IPS-20b (cell line): Measurements from ENCODE around the gene ANTXR2.

Experiments
- H3K27ac ChIP-seq: one replicate; pipeline ENCODE4 v1.5.1; 2013; ENCODE audit warnings: low read length
- H3K27me3 ChIP-seq: 2 replicates; pipeline ENCODE4 v1.6.1; 2013; ENCODE audit warnings: mild to moderate bottlenecking, low read length, inconsistent platforms; ENCODE audit not compliant: insufficient read depth
- H3K36me3 ChIP-seq: 2 replicates; pipeline ENCODE4 v1.6.1; 2013; ENCODE audit warnings: low read depth, mild to moderate bottlenecking, inconsistent platforms, low read length, moderate library complexity; ENCODE audit not compliant: insufficient read depth
- H3K4me1 ChIP-seq: 2 replicates; pipeline ENCODE4 v1.6.1; 2013; ENCODE audit warnings: mild to moderate bottlenecking, control low read depth, inconsistent platforms, low read length, moderate library complexity; ENCODE audit not compliant: insufficient read depth
- H3K4me3 ChIP-seq: 2 replicates; pipeline ENCODE4 v1.5.1; 2013; ENCODE audit warnings: mild to moderate bottlenecking, low read length, inconsistent platforms
- H3K9ac ChIP-seq: 2 replicates; pipeline ENCODE4 v1.6.1; 2013; ENCODE audit warnings: low read depth, mild to moderate bottlenecking, inconsistent platforms, low read length, moderate library complexity
- H3K9me3 ChIP-seq: 2 replicates; pipeline ENCODE4 v1.6.1; 2013; ENCODE audit warnings: mild to moderate bottlenecking, low read depth, low read length, inconsistent platforms; ENCODE audit not compliant: insufficient read depth

Gene ANTXR2

GRCh38 chr4:80090090-80090489, 17.1 kb upstream of the ANTXR2 start:
- Histone ChIP-seq H3K9me3 (no peaks in the 10 kb centered on the region), H3K9ac (no peak overlapping the region), H3K27ac (no peak overlapping the region)

GRCh38 chr4:80088471-80088870, 15.4 kb upstream of the ANTXR2 start:
- H3K36me3 ChIP-seq: no peaks in the 10 kb centered on the region
- H3K4me1 ChIP-seq: no peaks in the 10 kb centered on the region
- no peak overlapping the region for H3K9ac ChIP-seq
- no peak overlapping the region for H3K4me3 ChIP-seq
- no peak overlapping the region for H3K27ac ChIP-seq
- no peaks in the 10 kb centered on the region for H3K9me3 ChIP-seq
- H3K27me3 ChIP-seq: no peaks in the 10 kb centered on the region

More at GRCh38 chr4:80090090-80090489, 17.1 kb upstream of the ANTXR2 start:
- no peak overlapping the region for H3K4me3 ChIP-seq
- H3K36me3 ChIP-seq: no peaks in the 10 kb centered on the region
- no peaks in the 10 kb centered on the region for H3K4me1 ChIP-seq
- no peaks in the 10 kb centered on the region for H3K27me3 ChIP-seq

DNA sequence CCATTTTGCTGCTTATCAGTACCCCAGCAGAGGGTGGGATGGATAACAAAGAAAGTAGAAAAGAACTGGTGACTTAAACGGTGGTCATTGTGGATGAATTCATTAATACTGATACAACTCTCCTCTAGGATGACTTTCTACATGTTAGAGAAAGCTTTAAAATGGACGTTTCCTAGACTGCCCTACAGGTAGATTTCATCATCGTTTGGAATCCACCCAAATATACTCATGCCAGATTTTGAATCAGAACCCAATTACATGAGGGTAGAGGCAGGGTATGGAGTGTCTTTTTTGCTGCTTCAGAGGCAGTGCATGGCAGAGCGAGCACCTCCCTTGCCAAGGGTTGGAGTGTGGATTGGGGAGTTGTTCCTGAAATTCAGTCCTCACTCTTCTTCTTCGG, 13.3 kb upstream of the ANTXR2 start:
- no peak overlapping the region for H3K4me3 ChIP-seq
- no peak overlapping the region for H3K9ac ChIP-seq
- no peaks in the 10 kb centered on the region for H3K9me3 ChIP-seq
- H3K4me1 ChIP-seq: no peaks in the 10 kb centered on the region
- H3K36me3 ChIP-seq: no peaks in the 10 kb centered on the region
- H3K27me3 ChIP-seq: no peaks in the 10 kb centered on the region
- no peak overlapping the region for H3K27ac ChIP-seq

DNA sequence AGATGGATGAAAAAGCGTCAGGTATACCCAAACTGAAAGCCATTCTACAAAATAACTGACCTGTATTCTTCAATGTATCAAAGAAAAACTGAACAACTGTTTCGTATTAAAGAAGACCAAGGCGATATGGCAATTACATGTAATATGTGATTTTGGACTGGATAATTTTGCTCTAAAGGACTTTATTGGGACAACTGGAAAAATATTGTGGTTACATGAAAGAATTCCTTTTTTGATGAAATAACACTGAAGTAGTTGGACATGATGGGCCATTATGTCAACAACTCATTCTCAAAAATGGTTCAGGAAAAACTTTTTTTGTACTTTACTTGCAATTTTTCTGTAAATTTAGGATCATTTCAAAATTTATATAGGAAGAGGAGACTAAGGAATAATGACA, 12.1 kb upstream of the ANTXR2 start:
- H3K9me3 ChIP-seq: no peaks in the 10 kb centered on the region
- H3K4me3 ChIP-seq: no peak overlapping the region
- H3K27ac ChIP-seq: no peak overlapping the region
- H3K27me3 ChIP-seq: no peaks in the 10 kb centered on the region
- no peaks in the 10 kb centered on the region for H3K36me3 ChIP-seq
- H3K9ac ChIP-seq: no peak overlapping the region
- no peaks in the 10 kb centered on the region for H3K4me1 ChIP-seq

DNA sequence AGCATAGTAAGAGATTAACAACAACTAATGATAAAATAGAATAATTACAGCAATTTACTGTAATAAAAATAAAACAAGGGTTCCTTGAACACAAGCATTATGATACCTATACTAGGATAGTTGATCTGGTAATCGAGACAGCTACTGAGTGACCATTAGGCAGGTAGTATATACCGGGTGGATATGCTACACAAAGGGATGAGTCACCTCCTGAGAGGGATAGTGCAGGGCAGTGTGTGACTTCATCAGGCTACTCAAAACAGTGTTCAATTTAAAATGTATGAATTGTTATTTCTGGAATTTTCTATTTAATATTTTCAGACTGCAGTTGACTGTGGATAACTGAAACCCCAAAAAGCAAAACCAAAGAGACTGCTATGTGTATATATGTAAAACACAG, 9.7 kb upstream of the ANTXR2 start:
- H3K36me3 ChIP-seq: no peaks in the 10 kb centered on the region

DNA sequence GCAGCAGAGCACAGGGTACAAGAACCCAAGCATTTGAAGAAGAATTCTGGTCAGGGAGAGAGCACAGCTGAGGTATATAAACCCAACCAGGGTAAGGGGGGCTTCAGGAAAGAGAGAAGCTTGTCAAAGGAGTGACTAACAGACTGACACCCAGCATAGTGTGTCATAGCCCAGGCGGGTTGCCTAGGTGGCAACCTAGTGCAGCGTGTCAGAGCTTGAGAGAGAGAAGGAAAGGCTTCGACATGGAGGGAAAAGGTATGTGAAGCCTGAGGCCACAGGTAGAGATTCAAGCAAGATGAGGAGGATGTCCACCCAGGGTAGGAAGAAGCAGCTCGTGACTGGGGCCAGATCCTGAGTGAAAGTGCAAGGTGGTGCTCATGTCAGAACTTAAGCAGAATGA, 8.5 kb upstream of the ANTXR2 start:
- Histone ChIP-seq H3K9me3 (no peaks in the 10 kb centered on the region), H3K27ac (no peak overlapping the region), H3K4me3 (no peak overlapping the region), H3K9ac (no peak overlapping the region), H3K36me3 (no peaks in the 10 kb centered on the region), H3K4me1 (no peaks in the 10 kb centered on the region), H3K27me3 (no peaks in the 10 kb centered on the region)

More for the DNA sequence above, 9.7 kb upstream of the ANTXR2 start:
- Histone ChIP-seq H3K27ac (no peak overlapping the region), H3K9me3 (no peaks in the 10 kb centered on the region), H3K4me1 (no peaks in the 10 kb centered on the region), H3K9ac (no peak overlapping the region), H3K27me3 (no peaks in the 10 kb centered on the region), H3K4me3 (no peak overlapping the region)

DNA sequence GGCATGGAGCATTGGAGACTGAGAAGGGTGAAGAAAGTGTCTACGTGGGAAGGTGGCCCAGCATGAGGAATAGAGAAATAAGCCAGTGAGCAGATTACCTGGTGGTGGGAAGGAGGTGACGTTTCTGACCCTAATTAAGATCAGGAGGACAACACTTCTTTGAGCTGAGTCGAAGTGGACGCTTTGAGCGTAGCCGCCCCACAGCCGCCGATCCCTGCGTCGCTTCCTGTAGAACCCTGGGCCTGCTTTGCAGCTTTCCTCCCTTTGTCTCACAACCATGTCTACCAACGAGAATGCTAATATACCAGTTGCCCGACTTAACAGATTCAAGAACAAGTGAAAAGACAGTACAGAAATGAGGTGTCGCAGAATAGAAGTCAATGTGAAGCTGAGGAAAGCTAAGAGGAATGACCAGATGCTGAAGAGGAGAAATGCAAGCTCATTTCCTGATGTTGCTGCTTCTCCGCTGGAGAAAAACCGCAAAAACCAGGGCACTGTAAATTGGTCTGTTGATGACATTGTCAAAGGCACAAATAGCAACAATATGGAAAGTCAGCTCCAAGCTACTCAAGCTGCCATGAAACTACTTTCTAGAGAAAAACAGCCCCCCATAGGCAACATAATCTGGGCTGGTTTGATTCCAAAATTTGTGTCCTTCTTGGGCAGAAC, 6.4 kb upstream of the ANTXR2 start:
- no peak overlapping the region for H3K27ac ChIP-seq
- no peak overlapping the region for H3K9ac ChIP-seq
- no peaks in the 10 kb centered on the region for H3K4me1 ChIP-seq
- no peaks in the 10 kb centered on the region for H3K36me3 ChIP-seq
- peaks cover 4% of the 10 kb centered on the region for H3K27me3 ChIP-seq
- H3K4me3 ChIP-seq: no peak overlapping the region
- H3K9me3 ChIP-seq: no peaks in the 10 kb centered on the region

DNA sequence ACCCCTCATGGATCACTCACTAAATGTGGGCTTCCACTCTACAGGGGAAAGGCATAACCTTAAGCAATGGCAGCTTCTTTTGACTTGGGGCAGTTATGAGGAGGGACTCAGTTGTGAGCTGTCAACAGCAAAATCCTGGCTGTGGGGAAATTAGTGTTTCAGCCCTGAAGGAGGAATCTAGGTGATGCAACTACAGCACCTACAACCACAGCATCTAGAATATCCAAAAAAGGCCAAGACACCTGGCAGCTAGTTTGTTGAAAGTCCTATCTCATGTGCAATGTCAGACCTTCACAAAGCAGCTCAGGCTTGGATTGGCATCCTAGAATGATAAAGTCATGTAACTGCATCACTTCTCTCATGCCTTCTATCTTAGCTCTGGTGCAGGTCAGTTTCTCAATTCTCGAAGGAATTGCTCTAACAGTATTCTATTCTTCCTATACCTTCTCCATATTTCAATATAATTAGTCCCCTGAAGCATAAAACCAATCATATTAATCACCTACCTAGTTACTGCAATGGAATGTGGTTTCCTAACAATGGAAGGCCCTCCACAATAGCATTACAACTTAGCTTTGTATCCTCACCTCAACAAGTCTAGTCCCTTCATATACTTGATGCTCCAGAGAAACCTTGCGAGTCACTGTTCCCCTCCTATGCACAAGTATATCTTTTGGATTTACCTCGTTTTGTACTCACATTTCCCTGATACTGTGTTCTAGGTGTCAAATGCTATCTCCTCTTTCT, 5.5 kb upstream of the ANTXR2 start:
- H3K9ac ChIP-seq: no peak overlapping the region
- H3K27me3 ChIP-seq: peaks cover 12% of the 10 kb centered on the region
- H3K36me3 ChIP-seq: no peaks in the 10 kb centered on the region
- H3K4me1 ChIP-seq: peaks cover 2% of the 10 kb centered on the region; the same call in 1 of the 2 replicates
- no peak overlapping the region for H3K27ac ChIP-seq
- H3K4me3 ChIP-seq: no peak overlapping the region
- H3K9me3 ChIP-seq: no peaks in the 10 kb centered on the region

GRCh38 chr4:80077639-80078038, 4.6 kb upstream of the ANTXR2 start:
- H3K9ac ChIP-seq: no peak overlapping the region
- H3K36me3 ChIP-seq: no peaks in the 10 kb centered on the region
- H3K9me3 ChIP-seq: no peaks in the 10 kb centered on the region
- no peak overlapping the region for H3K4me3 ChIP-seq
- H3K27ac ChIP-seq: no peak overlapping the region
- peaks cover 18% of the 10 kb centered on the region for H3K27me3 ChIP-seq
- H3K4me1 ChIP-seq: peaks cover 3% of the 10 kb centered on the region; the same call in 1 of the 2 replicates

GRCh38 chr4:80076681-80077080, 3.7 kb upstream of the ANTXR2 start:
- Histone ChIP-seq H3K4me1 (peaks cover 3% of the 10 kb centered on the region; the same call in 1 of the 2 replicates), H3K36me3 (no peaks in the 10 kb centered on the region), H3K27ac (no peak overlapping the region), H3K27me3 (peaks cover 23% of the 10 kb centered on the region), H3K9me3 (no peaks in the 10 kb centered on the region), H3K9ac (no peak overlapping the region), H3K4me3 (no peak overlapping the region)

DNA sequence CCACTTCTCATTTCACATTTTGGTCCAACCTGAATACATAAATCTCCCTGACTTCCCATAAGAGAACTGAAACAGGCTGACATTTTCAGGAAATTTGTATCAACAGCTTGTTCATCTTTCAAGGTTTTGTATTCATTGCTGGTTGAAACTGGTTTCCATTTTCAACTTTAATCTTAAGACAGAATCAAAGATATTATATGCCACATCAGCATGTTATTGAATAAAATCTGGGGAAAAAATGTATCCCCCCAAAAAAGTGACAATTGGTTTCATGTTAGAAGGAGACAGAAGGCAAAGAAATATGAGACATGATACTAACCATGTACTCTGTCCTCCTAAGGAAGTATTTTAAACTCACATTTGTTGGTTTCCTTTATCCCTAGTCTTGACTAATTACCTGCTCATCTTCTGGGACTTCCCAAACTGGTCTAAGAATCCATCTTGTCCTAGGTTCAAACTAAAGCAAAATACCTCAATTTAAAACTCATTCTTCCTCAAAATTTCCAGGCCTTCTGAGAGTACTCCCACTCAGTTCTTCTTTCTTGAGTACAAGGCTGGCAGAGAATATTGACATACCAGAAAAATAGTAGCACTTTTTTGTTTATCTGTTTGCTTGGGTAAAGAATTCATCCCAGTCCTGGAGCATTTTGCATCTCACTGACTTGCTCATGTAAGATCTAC, 3.1 kb upstream of the ANTXR2 start:
- Histone ChIP-seq H3K4me3 (no peak overlapping the region), H3K9ac (no peak overlapping the region), H3K27ac (no peak overlapping the region), H3K27me3 (peaks cover 29% of the 10 kb centered on the region), H3K9me3 (no peaks in the 10 kb centered on the region), H3K4me1 (peaks cover 7% of the 10 kb centered on the region; the same call in 1 of the 2 replicates), H3K36me3 (no peaks in the 10 kb centered on the region)
